CD14-positive monocyte (primary cell): Measurements from ENCODE around the gene UNC5A. TPM values are rescaled to one million over a fixed set of nuclear protein-coding genes. Genes with fewer than 3 reads are reported as not detected.
"Not testable (repeated sequence)": the region's sequence is repeated elsewhere in the genome, so short reads cannot be mapped to it uniquely, and the experiment has no call there.

Experiments used
- DNase-seq, 3 donors: peaks; one replicate each; pipeline ENCODE4 v3.0.0-alpha.2; 2011 to 2022
- H2AFZ ChIP-seq: 2 replicates; pipeline ENCODE4 v1.6.0; 2012; ENCODE audit warnings: mild to moderate bottlenecking, low read depth, low read length, inconsistent platforms; ENCODE audit not compliant: insufficient read depth, poor library complexity, severe bottlenecking
- H3K27ac ChIP-seq, 2 donors: 1 replicate in 1 of 2; 2 replicates in 1 of 2; pipeline ENCODE4 v1.5.1; 2012 to 2013; ENCODE audit warnings: low read length in 2 of 2, control low read depth in 1 of 2, inconsistent platforms in 1 of 2, low read depth in 1 of 2, mild to moderate bottlenecking in 1 of 2
- H3K27me3 ChIP-seq, 2 donors: one replicate each; pipeline versions ENCODE4 v1.6.0 to v1.6.1; 2011 to 2013; ENCODE audit warnings: low read length in 2 of 2; ENCODE audit not compliant: control insufficient read depth in 2 of 2, insufficient read depth in 2 of 2
- H3K36me3 ChIP-seq, 2 donors: replicated peaks in 1 of 2; 1 replicate in 1 of 2; 2 replicates in 1 of 2; pipeline versions ENCODE4 v1.5.1 to v1.6.1; 2012 to 2013; ENCODE audit warnings: low read length in 2 of 2, control low read depth in 1 of 2, inconsistent platforms in 1 of 2, mild to moderate bottlenecking in 1 of 2; ENCODE audit not compliant: insufficient read depth in 2 of 2, control insufficient read depth in 1 of 2
- H3K4me1 ChIP-seq, 2 donors: 1 replicate in 1 of 2; 2 replicates in 1 of 2; pipeline versions ENCODE4 v1.5.1 to v1.6.1; 2012 to 2013; ENCODE audit warnings: low read length in 2 of 2, control low read depth in 1 of 2, inconsistent platforms in 1 of 2, mild to moderate bottlenecking in 1 of 2, moderate library complexity in 1 of 2; ENCODE audit not compliant: insufficient read depth in 2 of 2, control insufficient read depth in 1 of 2
- H3K4me2 ChIP-seq: replicated peaks from 2 replicates; pipeline ENCODE3; 2012; ENCODE audit warnings: low read length, moderate library complexity, mild to moderate bottlenecking; ENCODE audit not compliant: poor library complexity, severe bottlenecking; ENCODE audit errors: extremely low read depth
- H3K4me3 ChIP-seq, 3 experiments: fragments of 200-600 bp in 1 of 3; sonication (generic) in 1 of 3; replicated peaks in 1 of 3; 1 replicate in 2 of 3; 2 replicates in 1 of 3; pipeline ENCODE4 v1.5.1; 2011 to 2013; ENCODE audit warnings: low read length in 3 of 3, mild to moderate bottlenecking in 3 of 3, control low read depth in 2 of 3, low read depth in 2 of 3, inconsistent platforms in 1 of 3, moderate library complexity in 1 of 3
- H3K79me2 ChIP-seq: 2 replicates; pipeline ENCODE4 v1.6.0; 2012; ENCODE audit warnings: mild to moderate bottlenecking, control low read depth, inconsistent platforms, low read length, moderate library complexity; ENCODE audit not compliant: insufficient read depth
- H3K9ac ChIP-seq: 2 replicates; pipeline ENCODE4 v1.6.0; 2017; ENCODE audit warnings: low read length, mild to moderate bottlenecking; ENCODE audit not compliant: insufficient read depth, poor library complexity, severe bottlenecking
- H3K9me3 ChIP-seq, 2 donors: replicated peaks in 1 of 2; 1 replicate in 1 of 2; 2 replicates in 1 of 2; pipeline versions ENCODE4 v1.5.1 to v1.6.1; 2012 to 2013; ENCODE audit warnings: low read length in 2 of 2, control low read depth in 1 of 2; ENCODE audit not compliant: control insufficient read depth in 1 of 2, insufficient read depth in 1 of 2
- H4K20me1 ChIP-seq: 2 replicates; pipeline ENCODE4 v1.6.0; 2012; ENCODE audit warnings: mild to moderate bottlenecking, low read length, control low read depth, moderate library complexity; ENCODE audit not compliant: insufficient read depth
- H3K27ac Mint-ChIP-seq, 7 donors: one replicate each; pipeline ENCODE4 v1.8.0; 2020; ENCODE audit warnings: mild to moderate bottlenecking in 7 of 7, mixed read lengths in 7 of 7, moderate library complexity in 6 of 7, inconsistent platforms in 2 of 7
- H3K27me3 Mint-ChIP-seq, 3 donors: one replicate each; pipeline ENCODE4 v1.8.0; 2021 to 2022; ENCODE audit warnings: low read depth in 3 of 3, mild to moderate bottlenecking in 3 of 3, mixed read lengths in 3 of 3, moderate library complexity in 3 of 3, inconsistent platforms in 1 of 3
- H3K36me3 Mint-ChIP-seq, 2 donors: one replicate each; pipeline ENCODE4 v1.8.0; 2020; ENCODE audit warnings: mixed read lengths in 2 of 2, inconsistent platforms in 1 of 2, mild to moderate bottlenecking in 1 of 2
- H3K4me1 Mint-ChIP-seq: one replicate; pipeline ENCODE4 v1.8.0; 2020; ENCODE audit warnings: mild to moderate bottlenecking, mixed read lengths
- H3K4me3 Mint-ChIP-seq, 2 donors: one replicate each; pipeline ENCODE4 v1.8.0; 2020; ENCODE audit warnings: mild to moderate bottlenecking in 2 of 2, mixed read lengths in 2 of 2, moderate library complexity in 1 of 2
- H3K9me3 Mint-ChIP-seq, 7 donors: one replicate each; pipeline ENCODE4 v1.8.0; 2020 to 2022; ENCODE audit warnings: mixed read lengths in 7 of 7, mild to moderate bottlenecking in 6 of 7, moderate library complexity in 6 of 7, inconsistent platforms in 2 of 7
- CTCF ChIP-seq: fragments of 200-600 bp; IDR thresholded peaks from one replicate; pipeline ENCODE4 v1.8.0; 2022; ENCODE audit warnings: antibody characterized with exemption, mild to moderate bottlenecking
- WGBS: methylation state at CpG from one replicate; pipeline ENCODE4 v1.1.5; 2013; ENCODE audit warnings: missing lambda C conversion rate; ENCODE audit not compliant: insufficient coverage; 5-methylcytosine and 5-hydroxymethylcytosine counted together
- intact Hi-C, 2 donors: fragments of 100-400 bp; cut with micrococcal nuclease; formaldehyde crosslinking; loops; one replicate each; pipeline versions ENCODE4 v1.15.0 to v1.15.1; 2023
- polyA plus RNA-seq, 3 donors: library from polyadenylated mRNA; depleted of rRNA in 1 of 3; unstranded in 2 of 3; stranded (reverse) in 1 of 3; fragments of 300-500 nt in 2 of 3; fragments of >200 nt in 1 of 3; fragmentation: Illumina TruSeq in 2 of 3; gene quantifications; 1 replicate in 2 of 3; 2 replicates in 1 of 3; pipeline ENCODE4 v1.2.3, GENCODE V29; 2012 to 2021

Gene UNC5A
- polyA plus RNA-seq, 3 donors: 0.03 to 0.07 TPM; not detected in 1

GRCh38 chr5:176869501-176870109 lies 59.2 kb downstream of the UNC5A start:
- no peak overlapping the region for H2AFZ ChIP-seq
- H3K4me3 ChIP-seq: no peak overlapping the region
- H3K27me3 ChIP-seq: peaks cover 6 to 42% of the 10 kb centered on the region in 2 donors
- H3K9me3 ChIP-seq: peaks cover 0 to 15% of the 10 kb centered on the region in 2 donors
- H3K4me2 ChIP-seq: no peak overlapping the region
- no peak for DNase-seq
- Mint-ChIP-seq H3K9me3 (peaks cover 7 to 24% (median 11%) of the 10 kb centered on the region in 7 donors), H3K4me1 (peaks cover 10% of the 10 kb centered on the region), H3K27ac (no peak overlapping the region), H3K36me3 (peaks cover 0 to 6% of the 10 kb centered on the region in 2 donors), H3K27me3 (peaks cover 27 to 59% (median 34%) of the 10 kb centered on the region in 3 donors), H3K4me3 (no peak overlapping the region)
- H3K4me1 ChIP-seq: peaks cover 5 to 6% of the 10 kb centered on the region in 2 donors
- 89% methylated on average over 33 of the region's 38 CpGs for WGBS
- no peak overlapping the region for H3K27ac ChIP-seq
- H3K79me2 ChIP-seq: no peaks in the 10 kb centered on the region
- peaks cover 16% of the 10 kb centered on the region for H4K20me1 ChIP-seq
- H3K36me3 ChIP-seq: no peaks in the 10 kb centered on the region
- intact Hi-C loops: no loop called here
- no peak overlapping the region for H3K9ac ChIP-seq
- no peak for TF ChIP-seq CTCF

DNA sequence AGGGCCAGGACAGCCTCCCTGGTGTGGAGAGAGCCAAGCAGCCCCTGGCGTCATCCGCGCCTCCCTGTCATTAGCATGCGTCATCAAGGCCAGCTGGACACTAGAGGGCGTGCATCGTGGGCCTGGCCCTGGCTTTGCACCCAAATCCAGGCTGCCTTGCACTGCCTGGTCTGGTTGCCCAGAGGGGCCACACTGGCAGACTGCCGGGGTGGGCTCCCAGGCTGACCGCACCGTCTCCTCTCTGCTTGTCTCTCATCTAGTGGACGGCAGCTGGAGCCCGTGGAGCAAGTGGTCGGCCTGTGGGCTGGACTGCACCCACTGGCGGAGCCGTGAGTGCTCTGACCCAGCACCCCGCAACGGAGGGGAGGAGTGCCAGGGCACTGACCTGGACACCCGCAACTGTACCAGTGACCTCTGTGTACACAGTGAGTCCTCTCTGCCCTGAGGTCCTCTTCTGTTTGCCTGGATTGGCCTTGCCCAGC lies 59.8 kb downstream of the UNC5A start:
- 71% methylated on average over 17 of the region's 17 CpGs for WGBS
- Mint-ChIP-seq H3K27me3 (peaks cover 27 to 60% (median 33%) of the 10 kb centered on the region in 3 donors), H3K36me3 (peaks cover 0 to 6% of the 10 kb centered on the region in 2 donors), H3K9me3 (peaks cover 10 to 27% (median 11%) of the 10 kb centered on the region in 7 donors), H3K27ac (peak overlapping the region in 2 of 7 donors; percentile 55 to 65), H3K4me1 (peaks cover 12% of the 10 kb centered on the region), H3K4me3 (peak overlapping the region in 1 of 2 donors; percentile 21)
- H3K4me2 ChIP-seq: no peak overlapping the region
- DNase-seq: peak in 2 of 3 donors; percentile 20 to 28
- no peak overlapping the region for H2AFZ ChIP-seq
- intact Hi-C loops: no loop called here
- H3K27me3 ChIP-seq: peaks cover 6 to 39% of the 10 kb centered on the region in 2 donors
- peaks cover 21% of the 10 kb centered on the region for H4K20me1 ChIP-seq
- H3K4me1 ChIP-seq: peaks cover 5 to 6% of the 10 kb centered on the region in 2 donors
- no peaks in the 10 kb centered on the region for H3K36me3 ChIP-seq
- peak; percentile 22 for TF ChIP-seq CTCF
- no peak overlapping the region for H3K27ac ChIP-seq
- H3K4me3 ChIP-seq: no peak overlapping the region
- peaks cover 0 to 15% of the 10 kb centered on the region in 2 donors for H3K9me3 ChIP-seq
- no peak overlapping the region for H3K9ac ChIP-seq
- no peaks in the 10 kb centered on the region for H3K79me2 ChIP-seq

- H3K27me3 Mint-ChIP-seq: peaks cover 25 to 60% (median 32%) of the 10 kb centered on the region in 3 donors
- H3K9me3 Mint-ChIP-seq: peaks cover 10 to 28% (median 11%) of the 10 kb centered on the region in 7 donors
- H3K27ac ChIP-seq, DNase-seq, H2AFZ ChIP-seq, H3K79me2 ChIP-seq, H3K9ac ChIP-seq, H3K36me3 ChIP-seq, H3K4me3 Mint-ChIP-seq, H3K4me3 ChIP-seq, H3K36me3 Mint-ChIP-seq, intact Hi-C loops, H3K4me2 ChIP-seq, H3K4me1 ChIP-seq: not testable (repeated sequence)
- Histone ChIP-seq H3K9me3 (peaks cover 0 to 15% of the 10 kb centered on the region in 2 donors), H3K27me3 (peaks cover 6 to 37% of the 10 kb centered on the region in 2 donors), H4K20me1 (peaks cover 26% of the 10 kb centered on the region)
- peak overlapping the region in 3 of 7 donors; percentile 15 to 65 (median 52) for H3K27ac Mint-ChIP-seq
- H3K4me1 Mint-ChIP-seq: peaks cover 17% of the 10 kb centered on the region
- WGBS: 71% methylated on average over 4 of the region's 10 CpGs
Observed at GRCh38 chr5:176870644-176871043, 60.3 kb downstream of the UNC5A start.
